22Rv1 (cell line): ENCODE measurements around the gene ALDOC.

Source experiments
- ZFX ChIP-seq: fragments of 450-650 bp; IDR thresholded peaks from 2 replicates; pipeline ENCODE4 v1.6.1; 2017; ENCODE audit warnings: antibody characterized with exemption, borderline replicate concordance
- TF ChIP-seq, protein P1 (sequence below): fragments of 450-650 bp; IDR thresholded peaks from 2 replicates; pipeline ENCODE4 v1.5.1; 2017; ENCODE audit warnings: mild to moderate bottlenecking

DNA sequence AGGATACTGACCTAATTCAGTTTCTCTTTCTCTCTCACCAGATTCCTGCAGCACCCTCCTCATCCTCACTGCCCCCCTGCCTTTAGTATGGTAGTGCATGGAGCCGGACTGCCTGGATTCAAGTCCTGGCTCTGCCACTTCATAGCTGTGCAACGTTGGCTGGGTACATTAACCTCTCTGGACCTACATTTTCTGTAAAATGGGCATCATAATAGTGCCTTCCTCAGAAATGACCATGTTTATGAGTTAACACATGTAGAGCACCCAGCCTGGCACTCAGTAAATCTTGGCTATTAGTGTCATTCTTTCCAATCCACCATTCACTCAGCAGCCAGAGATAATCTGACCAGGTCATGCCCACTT lies 31.6 kb downstream of the ALDOC start:
- no peak for TF ChIP-seq ZFX
- TF ChIP-seq, protein P1, sequence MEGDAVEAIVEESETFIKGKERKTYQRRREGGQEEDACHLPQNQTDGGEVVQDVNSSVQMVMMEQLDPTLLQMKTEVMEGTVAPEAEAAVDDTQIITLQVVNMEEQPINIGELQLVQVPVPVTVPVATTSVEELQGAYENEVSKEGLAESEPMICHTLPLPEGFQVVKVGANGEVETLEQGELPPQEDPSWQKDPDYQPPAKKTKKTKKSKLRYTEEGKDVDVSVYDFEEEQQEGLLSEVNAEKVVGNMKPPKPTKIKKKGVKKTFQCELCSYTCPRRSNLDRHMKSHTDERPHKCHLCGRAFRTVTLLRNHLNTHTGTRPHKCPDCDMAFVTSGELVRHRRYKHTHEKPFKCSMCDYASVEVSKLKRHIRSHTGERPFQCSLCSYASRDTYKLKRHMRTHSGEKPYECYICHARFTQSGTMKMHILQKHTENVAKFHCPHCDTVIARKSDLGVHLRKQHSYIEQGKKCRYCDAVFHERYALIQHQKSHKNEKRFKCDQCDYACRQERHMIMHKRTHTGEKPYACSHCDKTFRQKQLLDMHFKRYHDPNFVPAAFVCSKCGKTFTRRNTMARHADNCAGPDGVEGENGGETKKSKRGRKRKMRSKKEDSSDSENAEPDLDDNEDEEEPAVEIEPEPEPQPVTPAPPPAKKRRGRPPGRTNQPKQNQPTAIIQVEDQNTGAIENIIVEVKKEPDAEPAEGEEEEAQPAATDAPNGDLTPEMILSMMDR: no peak
